Daoy (cell line): ENCODE measurements around the gene TUBA4A. TPM values are rescaled to one million over a fixed set of nuclear protein-coding genes. Genes with fewer than 3 reads are reported as not detected.
A peak's percentile ranks its signal among the peaks of the same experiment; 100 is the strongest.

Experiments
- DNase-seq: peaks from one replicate; pipeline ENCODE4 v3.0.0-alpha.2; 2015; ENCODE audit warnings: low read depth
- total RNA-seq: library from RNA; depleted of rRNA; stranded (reverse); fragments of >200 nt; shearing (Covaris generic); gene quantifications from 2 replicates; pipeline ENCODE4 v1.2.3, GENCODE V29; 2014

Gene TUBA4A
- total RNA-seq, 1 experiment from 2014 or later = 79.9 TPM

DNA sequence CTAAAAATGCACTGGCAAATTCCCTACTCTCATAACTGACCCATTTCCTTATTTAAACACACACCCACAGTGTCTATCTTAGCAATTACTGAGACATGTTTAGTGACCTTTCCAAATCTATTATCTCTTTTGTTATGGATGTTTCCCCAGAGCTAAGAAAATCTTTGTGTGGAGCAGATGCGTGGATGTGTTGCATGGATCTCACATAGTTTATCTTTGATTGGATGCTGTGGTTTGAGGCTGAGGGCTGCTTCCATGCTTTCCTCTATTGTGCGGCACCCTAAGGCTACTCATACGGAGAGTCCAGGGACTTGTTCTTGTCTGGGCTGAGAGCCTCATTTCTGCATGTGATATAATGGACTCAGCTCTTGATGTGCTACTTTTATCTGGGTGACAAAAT, 19.4 kb downstream of the TUBA4A start:
- no peak for DNase-seq

DNA sequence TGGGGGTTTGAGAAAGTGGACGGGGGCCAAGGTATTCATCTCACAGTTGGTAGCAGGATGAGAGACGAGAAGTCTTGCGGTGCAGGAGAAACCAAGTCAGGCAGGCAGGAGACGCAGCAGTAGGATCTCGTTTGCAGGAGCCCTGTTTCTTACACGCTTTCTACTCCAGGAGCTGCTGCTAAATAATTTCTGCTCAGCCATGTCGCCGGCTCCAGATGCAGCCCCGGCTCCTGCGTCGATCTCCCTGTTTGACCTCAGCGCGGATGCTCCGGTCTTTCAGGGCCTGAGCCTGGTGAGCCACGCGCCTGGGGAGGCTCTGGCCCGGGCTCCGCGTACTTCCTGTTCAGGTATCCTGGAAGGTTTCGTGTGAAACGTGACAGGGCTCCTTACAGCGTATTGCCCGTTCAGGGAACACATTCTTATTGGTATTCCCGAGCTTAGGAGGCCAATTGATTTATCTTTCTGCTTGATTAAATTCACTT, 23.6 kb downstream of the TUBA4A start:
- peak; percentile 46 for DNase-seq

DNA sequence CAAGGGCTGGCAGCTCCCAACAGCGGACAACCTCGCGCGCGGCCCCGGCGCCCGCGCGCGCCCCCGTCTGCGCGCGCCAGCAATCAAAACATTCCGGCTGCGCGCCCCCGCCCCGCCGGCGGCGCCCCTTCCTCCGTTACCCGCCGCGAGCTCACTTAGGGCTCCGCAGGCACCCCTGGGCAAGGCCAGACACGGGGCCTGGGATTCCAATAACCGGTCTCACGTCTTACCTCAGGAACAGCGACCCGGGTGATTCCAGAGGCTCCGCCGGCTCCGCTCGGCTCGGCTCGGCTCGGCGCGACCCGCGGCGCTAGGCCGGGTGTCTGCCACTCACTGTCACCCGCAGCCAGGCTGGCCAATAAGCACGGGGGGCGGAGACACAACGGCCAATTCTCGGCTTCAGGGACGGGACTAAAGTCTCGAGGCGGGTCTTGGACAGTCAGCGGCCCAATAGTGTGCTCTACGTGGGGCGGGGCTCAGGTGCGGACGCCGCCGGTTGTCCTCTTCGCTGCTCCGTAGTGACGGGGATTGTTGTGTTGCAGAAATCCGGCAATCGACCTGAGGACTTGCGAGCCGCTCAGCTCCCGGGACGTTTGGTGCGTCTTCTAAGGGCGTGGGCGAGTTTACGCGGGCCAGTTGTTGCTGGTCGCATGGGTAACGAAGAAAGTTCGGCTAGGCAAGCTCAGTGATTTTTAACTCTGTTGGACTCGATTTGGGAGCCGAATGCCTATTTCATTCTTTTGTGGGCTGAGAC, 24.2 kb downstream of the TUBA4A start, which contains the start of the genes ANKZF1 and ATG9A:
TSS of gene ANKZF1 (plus strand) at position 502 of the 754 bp plus-strand sequence. CDS start 452 bp downstream, outside the sequence.
TSS of gene ATG9A (minus strand) at position 332 of the 754 bp plus-strand sequence. CDS start 1,612 bp downstream, outside the sequence.
- peak; percentile 99 for DNase-seq

DNA sequence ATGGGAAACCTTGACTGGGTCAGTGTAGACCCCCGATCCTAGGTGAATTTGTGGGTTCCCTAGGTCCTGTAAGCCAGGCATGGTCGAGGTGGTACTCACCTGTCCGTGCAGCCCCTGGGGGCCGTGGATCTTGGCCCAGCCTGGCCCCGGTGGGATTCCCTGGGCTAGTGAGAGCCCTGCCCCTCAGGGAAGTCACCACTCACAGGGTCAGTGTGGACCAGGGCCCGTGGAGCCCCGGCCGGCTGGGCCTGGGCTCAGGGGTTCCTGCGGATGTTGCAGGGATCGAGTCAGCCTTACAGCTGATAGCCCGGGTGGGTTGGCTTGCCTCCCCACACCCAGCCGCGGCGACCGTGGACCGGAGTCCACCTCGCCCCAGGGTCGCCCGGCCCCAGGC, 24.8 kb downstream of the TUBA4A start:
- DNase-seq = no peak

GRCh38 chr2:219228041-219228910, 25.4 kb downstream of the TUBA4A start:
- no peak for DNase-seq

DNA sequence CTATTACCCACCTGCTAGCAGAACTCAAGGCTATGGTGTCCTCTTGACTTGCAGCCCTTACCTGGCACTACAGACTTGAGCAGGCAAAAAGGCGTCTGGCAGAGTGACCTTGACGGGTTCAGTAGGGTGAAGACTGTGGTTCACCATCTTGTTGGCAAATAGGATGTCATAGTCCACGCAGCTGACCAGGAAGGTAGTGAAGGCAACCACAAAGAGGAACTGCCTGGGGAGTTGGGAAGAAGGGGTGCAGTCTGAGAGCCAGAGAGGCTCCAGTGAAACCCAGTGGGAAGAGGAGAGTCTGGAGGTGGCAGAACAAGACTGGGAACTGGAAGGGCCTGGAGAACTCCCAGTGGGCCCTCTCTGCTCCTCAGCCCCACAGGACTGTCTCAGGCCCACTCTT, 28.4 kb downstream of the TUBA4A start:
- DNase-seq = no peak

DNA sequence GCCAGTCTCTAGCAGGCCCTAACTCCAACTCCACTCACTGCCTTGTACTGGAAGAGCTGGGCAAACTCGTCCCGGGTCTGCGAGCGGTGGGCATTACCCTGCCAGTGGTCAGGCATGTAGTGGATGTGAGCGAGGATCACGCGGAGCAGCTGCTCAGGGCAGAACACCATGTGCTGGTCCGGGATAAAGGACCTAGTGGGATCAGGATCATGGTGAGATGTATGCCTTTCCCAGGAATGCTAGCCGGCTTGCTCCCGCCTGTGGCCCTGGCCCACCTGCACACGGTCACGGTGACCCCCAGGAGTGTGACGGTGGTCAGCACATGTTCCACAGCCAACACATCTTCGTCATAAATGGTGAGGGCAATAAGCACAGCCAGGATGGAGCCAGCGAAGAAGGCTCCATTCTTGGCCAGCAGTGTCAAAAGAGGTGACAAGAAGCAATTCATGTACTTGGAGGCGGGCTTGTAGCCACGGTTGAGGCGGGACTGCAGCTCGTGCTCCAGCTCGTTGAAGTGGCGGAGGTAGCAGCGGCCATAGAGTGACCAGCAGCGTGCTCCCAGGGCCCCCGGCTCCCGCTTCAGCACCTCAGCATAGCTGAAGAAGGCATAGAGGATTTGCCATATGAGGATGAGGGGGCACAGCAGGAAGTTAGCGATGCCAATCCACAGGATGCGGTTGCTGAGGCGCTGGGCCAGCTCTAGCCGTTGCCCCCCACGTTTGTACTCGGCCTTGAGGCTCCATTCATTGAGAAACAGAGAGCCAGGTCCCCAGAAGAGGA, 29.7 kb downstream of the TUBA4A start:
- DNase-seq = no peak

DNA sequence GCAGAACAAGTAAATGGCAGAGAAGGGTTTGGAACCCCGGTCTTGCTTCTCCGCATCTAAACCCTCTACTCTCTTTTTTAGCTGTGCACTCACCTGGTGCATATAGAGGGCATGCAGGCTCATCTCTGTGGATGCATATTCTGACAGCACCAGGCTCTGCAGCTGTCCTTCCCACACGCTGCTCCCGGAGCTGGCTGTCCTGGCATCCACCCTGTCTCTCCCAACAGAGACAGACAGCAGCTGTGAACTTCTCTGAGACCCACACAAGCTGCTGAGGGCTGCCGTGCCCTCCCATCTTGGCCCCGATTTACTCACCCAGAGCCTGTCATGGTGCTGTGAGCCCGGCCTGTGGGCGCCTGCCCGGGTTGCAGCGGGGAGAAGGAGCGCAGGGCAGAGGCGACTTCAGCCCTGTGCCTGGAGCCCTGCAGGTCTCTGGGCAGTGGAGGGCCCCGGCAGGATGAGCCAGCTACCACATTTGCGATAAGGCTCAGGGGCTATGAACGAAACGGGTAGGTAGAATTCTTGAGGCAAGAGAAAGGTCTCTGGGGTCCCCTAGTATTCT, 31.7 kb downstream of the TUBA4A start:
- no peak for DNase-seq

DNA sequence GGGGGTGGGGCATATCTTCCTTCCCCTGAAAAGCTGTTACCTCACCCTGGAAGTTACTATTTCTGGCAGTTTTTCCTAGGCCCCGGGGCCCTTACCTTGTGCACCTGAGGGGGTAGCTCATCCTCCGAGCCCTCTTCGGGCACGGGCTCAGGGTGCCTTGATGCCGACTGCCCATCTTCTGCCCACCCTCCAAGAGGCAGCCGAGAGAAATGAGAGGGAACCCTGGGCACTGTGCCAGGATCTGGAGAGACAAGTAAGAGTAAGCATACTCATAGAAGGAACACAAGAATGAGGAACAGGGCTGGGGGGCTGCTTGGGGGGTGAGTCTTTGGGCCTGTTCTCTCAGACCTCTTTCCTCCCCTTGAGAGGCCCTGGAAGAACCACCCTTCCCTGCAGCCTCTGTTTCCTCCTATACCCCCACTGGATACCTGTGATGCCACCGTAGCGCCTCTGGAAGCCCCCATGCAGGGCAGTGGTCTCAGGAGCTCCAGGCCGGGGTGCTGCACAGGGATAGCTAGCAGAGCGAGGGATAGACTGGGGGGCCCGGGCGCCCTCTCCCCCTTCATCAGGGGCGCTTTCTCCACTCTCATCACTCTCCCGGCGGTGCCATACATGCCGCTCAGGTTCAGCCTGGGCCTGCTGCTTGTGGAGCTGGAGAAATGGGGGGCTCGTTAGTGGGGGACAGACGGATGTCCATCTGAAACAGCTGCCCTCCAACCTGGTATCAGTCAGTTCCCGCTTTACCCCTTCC, 32.9 kb downstream of the TUBA4A start:
- DNase-seq = no peak

DNA sequence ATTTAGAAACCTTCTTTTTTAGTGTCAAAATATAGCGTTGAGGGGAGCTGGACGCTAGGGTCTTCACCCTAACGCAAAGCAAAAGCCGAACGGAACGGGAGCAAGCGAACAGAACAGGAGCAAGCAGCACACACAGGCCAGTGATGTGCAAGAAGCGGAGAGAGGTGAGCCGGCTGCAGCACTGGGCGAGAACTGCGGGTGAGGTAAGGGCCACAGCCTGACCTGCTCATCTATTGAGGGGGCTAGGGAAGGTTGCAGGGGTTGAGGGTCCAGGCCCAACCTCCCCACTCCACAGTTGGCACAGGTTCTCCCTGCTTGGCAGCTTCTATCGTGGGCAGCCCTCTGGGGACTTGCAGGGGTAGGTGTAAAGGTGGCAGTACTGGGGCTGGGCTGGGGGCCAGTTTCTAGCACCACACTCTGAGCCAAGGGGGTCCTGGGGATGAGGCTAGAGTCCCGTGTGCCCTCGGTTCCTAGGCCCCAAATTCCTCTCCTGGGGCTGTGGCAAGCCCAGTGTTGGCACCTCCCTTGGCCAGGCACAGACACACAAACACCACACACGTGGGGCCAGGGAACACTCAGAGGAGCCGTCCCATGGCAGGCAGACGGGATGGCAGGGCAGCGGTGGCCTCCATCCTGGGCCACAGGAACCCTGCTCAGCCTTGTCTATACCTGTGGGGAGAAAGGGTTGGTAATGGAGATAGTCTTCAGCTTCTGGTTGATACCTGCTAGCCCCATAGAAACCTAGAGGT, 33.8 kb downstream of the TUBA4A start:
- DNase-seq = no peak

DNA sequence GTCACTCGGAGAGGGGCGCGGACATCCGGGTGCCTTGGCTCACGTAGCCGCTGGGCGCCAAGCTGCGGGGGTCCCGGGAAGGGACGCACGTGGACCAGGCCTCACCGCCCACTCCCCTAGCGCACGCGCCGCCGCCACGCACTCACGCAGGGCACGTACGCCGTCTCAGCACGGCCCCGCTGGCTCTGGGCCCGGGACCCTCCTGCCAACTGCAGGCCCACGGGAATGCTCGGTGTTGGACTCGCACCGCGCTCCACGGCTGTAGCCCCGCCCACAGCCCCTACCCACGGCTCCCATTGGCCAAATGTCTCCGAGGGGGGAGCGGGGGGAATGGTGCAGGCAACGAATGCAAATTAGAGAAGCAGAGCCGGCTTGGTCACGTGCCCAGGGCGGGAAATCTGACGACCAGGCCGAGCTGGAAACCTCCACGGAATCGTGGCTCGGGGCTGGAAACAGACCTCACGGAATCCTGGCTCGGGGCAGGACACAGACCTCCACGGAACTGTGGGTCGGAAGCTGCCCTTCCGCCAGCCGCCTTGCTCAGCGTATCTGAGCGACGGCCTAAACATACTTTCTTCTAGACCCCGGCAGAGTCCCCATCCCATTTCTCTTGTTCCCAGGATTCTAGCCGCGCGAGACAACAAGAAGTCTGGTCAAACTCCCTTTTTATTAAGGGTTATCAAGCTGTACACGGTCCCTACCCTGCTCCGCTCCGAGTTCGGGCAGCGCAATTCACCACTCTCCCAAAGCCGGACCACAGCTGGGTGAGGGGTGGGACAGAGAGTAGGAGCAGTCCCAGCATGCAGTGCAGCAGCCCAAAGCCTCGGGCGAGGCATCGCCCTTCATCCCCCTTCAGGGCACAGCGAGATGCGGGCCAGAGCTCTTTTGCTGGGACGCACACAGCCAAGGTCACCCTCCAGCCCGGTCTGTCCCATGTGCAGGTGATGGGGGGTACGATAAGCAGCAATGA, 34.7 kb downstream of the TUBA4A start, which contains the start of gene ABCB6:
TSS of gene ABCB6 (minus strand) at position 227 of the 970 bp plus-strand sequence. CDS start 285 bp downstream, outside the sequence.
- peak; percentile 92 for DNase-seq

GRCh38 chr2:219218217-219218731, 35.4 kb downstream of the TUBA4A start:
- DNase-seq = peak; percentile 78

DNA sequence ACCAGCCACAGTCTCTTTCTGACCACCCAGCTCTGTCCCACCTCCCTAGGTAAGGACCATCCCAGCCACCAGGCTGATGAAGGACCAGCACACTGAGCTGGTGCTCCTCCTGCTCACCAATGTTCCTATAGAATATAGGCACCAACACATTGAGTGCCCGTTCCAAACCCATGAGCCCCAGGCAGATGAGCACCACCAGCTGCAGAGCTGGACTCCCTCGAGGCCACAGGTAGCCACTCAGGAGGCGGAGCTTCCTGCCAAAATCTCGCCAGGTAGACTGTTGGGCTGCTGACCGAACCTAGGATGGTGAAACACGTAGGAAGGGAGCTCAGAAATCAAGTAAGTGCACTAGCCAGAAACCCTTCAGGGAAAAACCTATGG, 37.2 kb downstream of the TUBA4A start:
- DNase-seq = no peak

- no peak for DNase-seq
Observed at GRCh38 chr2:219215871-219216534, 37.7 kb downstream of the TUBA4A start.

GRCh38 chr2:219214786-219215185, 38.9 kb downstream of the TUBA4A start:
- DNase-seq = no peak

GRCh38 chr2:219214141-219214540, 39.6 kb downstream of the TUBA4A start:
- no peak for DNase-seq

- no peak for DNase-seq
Observed at GRCh38 chr2:219213486-219214071, 40.1 kb downstream of the TUBA4A start.
